ENCODE measurements around the gene LCN10.

Gene LCN10

DNA sequence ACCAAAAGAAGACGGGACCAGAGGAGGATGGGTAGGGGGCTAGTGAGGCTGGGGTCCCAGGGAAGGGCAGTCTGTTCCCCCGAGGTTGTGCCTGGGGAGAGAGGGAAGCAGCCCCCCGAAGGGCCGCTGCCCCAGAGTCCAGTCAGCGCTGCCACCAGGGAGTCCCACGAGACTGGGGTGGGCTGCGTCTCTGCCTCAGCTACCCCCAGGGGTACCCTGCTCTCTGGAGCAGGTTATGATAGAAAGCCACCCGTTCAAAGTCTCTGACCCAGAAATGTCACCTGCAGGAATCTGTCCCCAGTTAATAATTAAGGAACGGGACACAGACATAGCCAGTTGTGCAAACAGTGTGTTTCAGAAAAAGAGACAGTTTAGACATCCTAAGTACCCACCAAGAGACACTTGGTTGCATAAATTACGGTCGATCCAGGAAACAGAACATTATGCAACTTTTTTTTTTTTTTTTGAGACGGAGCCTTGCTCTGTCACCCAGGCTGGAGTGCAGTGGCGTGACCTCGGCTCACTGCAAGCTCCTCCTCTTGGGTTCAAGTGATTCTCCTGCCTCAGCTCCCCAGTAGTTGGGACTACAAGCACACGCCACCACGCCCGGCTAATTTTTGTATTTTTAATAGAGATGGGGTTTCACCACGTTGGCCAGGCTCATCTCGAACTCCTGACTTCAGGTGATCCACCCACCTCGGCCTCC is 44.8 kb downstream of the LCN10 start:
- DNase-seq: peak in 1 of 2 donors; percentile 58

DNA sequence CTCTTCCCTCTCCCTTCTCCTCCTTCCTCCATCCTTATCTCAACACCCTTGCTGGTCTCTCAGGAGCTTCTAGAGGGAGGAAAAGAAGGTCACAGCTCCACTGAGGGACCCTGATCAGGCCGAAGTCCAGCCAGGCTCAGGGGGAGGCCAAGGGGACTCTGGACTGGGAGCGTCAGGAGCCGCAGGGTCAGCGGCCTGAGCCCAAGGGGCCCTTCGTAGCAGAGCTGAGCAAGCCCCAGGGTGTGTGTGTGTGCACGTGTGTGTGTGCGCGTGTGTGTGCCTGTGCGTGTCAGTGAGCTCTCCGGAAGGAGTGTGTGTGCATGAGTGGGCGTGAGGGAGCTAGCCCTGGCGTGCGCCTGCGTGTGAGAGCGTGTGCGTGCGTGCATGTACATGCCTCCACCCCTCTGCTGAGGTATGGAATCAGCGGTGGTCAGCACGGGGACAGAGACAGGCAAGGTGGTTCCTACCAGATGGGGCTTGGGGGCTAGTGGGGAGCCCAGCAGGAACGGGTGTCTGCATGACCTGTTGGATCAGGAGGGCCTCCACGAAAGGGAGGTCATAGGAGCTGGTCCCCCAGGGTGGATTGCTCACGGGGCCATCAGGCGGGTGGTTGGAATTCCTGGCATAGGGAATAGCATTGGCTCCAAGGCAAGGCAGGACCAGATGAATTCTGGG is 45.5 kb downstream of the LCN10 start:
- DNase-seq: no peak

DNA sequence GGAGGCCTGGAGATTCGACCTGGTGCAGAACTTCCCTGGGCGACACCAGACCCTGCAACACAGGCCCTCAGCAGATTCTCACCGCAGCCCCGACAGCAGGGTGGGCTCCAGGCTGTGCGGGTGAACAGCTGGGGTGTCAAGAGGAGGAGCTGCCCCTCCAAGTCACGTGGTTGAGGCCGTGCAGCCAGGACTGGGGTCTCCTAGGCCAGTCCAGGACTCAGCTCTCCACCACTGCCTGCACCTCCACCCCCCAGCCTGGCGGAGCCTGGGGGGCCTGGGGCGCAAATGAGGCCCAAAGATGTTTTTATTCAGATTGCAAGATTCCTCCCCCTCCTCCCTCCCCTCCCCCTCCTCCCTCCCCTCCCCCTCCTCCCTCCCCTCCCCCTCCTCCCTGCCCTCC is 46.2 kb downstream of the LCN10 start:
- DNase-seq: no peak

DNA sequence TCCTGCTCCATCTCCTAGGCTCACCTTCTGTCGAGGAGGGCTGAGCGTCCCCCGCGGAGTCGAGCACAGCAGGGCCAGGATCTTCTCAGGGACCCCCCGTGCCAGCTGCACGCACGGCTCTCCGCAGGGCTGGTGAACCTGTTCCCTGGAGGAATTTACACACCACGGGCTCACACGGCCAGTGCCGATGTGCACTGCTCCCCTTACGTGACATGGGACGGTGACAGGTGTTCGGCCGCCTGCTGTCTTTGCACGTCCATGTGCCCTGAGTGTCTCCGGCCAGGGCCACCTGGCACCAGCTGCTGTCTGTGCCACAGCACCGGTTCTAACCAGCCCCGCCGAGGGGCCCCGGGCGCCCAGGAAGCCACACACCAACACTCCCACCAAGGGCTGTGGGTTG is 46.8 kb downstream of the LCN10 start:
- DNase-seq: no peak

DNA sequence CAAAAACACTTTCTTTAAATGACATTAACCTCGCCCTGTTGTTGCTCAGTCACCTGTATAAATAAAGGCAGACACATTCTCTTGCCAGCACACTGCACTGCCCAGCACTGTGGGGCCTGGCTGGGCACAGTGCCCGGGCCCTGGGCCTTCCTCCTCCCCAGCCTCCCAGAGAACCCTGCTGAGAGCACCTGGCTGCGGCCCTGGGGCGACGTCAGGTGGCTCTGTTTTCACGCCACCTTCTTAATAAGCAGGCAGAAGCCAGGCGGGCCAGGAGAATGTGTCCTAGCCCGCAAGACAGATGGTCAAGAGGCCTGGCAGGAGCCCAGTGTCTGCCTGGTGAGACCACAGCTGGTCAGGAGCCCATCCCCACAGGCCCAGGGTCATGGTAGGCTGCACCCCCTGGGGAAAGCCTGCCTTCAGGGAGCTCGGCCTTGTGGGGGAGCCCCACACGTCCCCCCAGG is 47.3 kb downstream of the LCN10 start:
- DNase-seq: no peak

DNA sequence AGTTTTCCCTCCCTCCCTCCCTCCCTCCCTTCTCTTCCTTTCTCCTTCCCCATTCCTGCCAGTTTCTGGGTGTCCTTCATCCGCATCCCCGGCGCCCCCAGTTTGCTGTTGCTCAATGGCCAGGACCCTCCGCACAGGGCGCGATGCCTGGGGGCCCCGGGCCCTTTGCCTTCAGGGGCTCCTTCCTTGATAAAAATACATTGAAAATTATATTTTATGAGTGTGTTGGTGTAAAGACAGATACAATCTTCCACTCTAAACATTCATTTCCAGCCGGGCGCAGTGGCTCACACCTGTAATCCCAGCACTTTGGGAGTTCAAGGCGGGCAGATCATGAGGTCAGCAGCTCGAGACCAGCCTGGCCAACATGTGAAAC is 47.9 kb downstream of the LCN10 start:
- no peak for DNase-seq

DNA sequence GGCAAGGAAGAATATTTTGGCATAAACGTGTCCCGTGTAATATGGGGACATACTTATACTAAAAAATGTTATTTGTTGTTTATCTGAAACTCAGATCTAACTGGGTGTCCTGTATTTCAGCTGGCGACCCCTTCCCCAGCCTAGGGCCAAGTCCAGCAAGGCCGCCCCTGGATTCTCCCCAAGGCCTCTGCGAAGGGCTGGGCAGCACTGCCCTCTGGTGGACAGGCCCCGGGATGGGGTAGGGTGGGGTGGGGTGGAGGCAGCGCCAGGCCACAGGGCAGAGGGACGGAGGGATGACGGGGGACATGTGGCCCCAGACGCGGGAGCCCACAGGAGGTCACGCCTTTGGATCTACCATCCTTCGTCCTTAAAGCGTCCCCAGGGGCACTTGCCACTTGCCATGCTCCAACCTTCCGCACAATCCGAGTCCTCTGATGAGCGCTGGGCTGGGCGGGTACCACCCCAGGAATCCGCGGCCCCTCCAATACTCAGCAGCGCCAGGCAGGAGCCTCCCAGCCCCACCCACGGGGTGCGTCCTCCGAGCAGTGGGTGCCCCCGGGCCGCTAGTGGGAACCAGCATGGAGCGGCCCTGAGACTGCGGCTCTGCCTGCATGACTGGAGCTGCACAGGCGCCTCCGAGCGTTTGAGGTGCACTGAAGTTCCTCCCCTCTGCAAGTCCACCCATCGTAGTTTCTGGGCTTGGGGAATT is 48.4 kb downstream of the LCN10 start:
- peak; percentile 13 to 36 for DNase-seq

DNA sequence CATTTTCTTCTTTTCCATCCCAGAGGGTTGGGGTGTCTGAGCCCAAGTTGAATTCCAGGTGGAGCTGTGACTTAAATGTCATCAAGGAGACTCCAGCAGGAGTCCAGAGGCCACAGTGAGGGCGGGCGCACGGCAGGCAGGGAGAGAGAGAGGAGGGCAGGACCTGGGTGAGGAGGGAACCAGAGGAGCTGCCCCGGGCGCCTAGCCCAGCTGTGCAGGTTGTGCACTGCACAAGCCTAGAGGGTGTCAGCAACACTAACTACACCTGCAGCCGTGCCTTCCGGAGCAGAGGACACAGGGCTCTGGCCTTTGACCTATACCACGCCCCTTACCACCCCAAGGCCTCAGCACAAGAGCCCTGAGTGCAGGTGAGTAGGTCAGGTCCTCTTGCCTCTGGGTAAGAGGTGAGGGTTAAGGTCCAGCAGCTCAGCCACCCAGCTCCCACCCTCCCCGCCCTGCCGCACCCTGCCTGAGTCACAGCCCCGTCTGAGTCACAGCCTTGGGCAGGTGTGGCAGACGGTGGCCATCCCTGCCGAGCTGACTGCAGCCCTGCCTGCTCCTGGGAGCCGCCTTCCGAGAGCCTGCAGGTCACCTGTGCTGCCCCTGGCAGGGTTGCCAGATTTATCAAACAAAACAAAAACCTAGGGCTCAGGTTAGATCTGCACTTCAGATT is 49.1 kb downstream of the LCN10 start:
- DNase-seq: no peak

DNA sequence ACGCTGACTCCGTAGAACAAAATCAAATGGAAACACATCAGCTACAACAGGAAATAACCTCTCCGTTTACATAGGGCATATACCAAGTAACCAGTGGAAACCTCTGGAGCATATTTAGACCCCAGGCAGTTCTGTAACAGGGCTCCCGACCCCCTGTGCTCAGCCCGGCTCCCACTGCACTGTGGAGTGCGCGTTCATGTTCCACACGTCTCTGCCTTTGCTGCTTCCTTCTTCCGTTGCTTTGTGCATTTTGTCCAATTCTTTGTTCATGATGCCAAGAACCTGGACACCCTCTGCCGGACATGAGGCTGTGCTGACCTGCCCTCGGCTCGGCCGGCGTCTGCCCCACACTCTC is 49.6 kb downstream of the LCN10 start:
- no peak for DNase-seq

DNA sequence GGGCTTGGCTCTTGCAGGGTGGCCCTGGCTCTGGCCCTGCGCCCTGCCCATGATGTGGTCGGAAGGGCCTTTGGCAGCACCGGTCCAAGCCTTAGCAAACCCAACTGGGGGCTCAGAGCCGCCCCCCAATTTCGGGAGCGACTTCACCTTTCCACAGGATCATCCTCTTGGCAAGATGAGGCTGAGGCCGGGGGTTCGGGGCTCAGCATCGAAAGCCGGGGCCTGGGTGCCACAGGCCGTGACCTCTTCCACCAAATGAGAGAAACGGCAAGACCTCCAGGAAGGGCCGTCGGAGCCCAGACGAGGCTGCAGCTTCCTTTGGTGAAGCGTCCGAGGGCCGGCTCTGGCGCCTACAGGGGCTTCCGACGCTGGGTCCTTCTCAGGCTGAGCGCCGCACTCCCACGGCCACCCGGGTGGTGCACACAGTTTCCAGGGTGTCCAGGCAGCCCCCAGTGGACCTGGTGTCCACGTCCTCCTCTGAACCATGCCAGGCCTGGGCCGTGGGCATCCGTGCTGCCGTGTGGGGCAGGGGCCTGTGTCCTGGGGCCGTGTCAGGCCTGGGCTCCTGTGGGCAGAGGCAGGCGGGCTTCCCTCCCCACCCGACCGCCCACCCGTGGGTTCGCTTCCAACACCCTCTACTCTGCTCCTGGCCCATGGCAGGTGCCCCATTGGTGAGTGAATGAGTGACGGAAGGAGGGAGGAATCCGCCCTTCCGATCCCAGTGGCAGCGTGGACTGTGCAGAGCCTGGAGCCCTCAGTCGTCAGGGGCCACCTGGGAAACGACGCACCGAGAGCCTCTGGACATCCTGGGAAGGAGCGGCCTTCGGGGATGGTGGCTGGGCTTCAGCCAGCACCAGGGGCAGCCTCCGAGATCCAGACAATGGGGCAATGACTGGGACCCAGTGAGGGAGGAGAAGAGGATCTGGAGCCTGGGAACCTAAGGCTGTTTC is 50.3 kb downstream of the LCN10 start:
- no peak for DNase-seq

DNA sequence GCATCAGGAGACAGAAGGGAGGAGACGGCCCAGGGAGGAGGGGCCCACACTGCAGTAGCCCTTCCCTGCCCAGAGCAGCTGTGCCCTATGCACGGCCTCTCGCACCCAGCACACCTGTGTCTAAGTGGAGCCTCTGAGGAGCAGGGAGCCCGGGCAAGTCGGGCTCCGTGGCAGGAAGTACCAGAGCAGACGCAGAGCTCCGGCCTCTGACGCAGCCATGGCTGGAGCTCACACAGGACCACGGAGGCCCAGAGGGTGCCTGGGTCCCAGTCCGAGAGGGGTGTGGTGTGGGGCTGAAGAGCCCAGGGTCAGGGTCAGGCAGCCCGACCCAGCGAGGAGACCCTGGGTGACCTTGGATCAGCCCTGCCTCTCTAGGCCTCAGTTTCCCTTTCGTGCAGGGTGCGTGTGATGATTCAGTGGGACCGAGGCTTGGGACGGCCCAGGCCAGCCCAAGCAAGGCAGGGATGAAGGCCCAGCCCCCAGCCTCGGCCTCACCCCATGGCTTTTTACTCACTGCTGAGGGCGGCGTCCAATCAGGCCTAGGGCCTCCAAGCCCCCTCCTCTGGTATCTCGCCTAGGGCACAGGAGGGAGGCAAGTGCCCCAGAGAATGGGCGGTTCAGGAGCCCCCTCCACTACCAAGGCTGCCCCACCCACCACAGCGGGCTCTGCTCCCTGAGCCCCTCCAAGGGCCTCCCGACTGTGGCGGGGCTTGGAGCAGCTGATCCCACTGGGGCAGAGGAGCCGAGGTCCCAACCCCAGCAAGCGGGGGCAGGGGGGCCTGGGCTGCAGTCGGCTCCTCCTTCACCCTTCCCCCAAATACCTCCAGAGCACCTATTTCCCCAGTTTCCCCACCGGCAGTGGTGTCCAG is 51.2 kb downstream of the LCN10 start:
- no peak for DNase-seq

DNA sequence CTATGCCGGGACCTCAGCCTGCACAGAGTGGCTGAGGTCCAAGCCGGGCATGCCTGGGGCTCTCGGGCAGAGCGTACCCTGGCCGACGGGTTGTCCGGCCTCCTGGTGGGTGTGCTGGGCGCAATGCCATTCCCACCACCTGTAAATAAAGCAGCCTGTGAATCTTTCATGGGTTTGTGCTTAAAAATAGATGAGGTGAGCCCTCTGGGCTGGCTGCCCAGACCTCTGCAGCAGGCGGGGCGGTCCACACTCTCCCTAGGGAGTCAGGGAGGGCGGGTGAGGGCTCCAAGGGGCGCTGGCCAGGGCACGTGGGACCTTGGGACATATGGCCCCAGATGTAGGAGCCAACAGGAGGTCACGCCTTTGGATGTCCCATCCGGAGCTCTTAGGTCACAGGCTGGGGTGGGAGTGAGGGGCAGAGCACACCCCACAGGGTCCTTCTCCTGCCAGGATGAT is 51.9 kb downstream of the LCN10 start:
- no peak for DNase-seq

DNA sequence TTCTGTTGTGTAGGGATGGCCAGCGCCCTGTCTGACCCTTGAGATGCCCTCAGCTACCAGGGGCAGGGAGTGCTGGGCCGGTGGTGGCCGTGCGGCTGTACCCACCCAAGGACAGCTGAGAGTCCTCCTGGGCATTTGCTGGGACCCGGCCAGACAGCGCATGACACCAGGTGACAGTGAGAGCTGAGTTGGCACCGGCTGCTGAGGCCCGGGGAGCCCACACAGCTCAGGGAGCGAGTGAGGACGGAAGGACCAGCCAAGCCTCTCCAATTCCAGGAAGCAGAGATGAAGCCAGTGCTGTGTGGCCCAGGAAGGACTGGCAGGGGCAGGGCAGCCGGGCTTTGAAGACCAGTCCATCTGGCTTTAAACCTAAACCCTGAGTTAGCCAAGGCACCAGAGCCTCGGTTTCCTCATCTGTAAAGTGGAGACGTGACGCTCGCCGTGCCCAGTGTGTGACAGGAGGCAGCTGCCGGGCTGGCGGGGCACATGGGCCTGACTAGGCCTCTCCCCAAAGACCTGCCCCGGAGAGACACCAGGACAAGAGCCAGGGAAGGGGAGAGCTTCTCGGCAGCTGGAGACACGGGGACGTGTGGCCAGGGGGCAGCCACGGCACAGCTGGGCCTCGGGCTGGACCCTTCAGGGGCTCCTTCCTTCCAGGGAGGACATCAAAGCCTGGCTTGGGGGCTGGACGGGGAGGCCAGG is 52.5 kb downstream of the LCN10 start:
- DNase-seq: no peak

DNA sequence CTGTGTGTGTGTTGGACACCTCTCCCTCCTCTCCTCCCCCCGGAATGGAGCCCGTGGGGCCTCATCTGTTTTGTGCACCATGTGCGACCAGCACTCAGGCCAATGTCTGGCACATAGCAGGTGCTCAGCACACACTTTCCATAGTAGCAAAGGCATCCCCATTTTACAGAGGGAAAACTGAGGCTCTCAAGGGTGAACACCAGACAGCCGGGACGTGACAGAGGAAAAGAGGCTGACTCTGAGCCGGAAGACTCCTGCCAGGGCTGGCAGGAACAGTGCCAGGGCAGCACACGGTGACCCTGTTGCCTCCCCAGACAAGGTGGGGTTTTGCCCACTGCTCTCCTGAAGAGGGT is 53.7 kb downstream of the LCN10 start:
- DNase-seq: no peak

DNA sequence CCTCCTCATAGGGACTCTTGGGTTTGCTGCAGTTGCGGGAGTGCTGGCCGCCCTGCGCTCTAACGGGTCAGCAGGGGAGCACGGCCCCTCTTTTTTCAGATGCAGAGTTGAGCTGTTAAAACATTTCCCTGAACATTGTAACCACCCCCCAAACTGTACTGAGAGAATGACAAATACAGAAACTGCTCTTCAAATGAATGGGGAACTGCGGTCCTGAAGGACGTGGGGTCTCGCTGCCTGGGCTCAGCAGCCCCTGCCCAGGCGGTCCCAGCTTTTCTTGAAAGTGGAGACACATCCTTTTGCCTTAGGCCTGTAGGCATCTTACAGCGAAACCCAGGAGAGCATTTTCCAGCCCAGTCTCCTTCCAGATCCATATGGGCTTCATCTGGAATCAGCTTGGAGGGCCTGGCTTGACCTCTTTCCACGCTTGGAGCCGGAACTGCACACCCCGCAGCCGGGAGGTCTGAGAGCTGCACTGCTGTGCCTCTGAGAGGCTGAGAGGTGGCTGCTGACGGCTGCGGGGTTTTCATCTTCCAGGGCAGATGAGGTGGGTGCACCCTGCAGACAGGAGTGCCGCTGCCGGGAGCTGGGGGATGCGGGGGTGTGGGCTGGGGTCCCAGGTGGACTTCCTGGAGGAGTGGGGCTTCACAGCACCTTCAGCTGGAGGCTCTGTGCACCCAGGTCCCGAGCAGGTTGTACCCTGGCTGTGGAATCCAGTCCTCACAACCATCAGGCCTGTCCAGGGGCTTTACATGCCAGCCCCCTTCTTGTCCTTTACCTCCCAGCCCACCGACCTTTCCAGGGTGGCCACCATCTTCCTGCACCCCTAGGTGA is 54.2 kb downstream of the LCN10 start:
- no peak for DNase-seq
